LHCN-M2 (cell line): ENCODE data around the gene ABLIM3. TPM values are rescaled to one million over a fixed set of nuclear protein-coding genes. Genes with fewer than 3 reads are reported as not detected.
"Not testable (repeated sequence)": the region's sequence is repeated elsewhere in the genome, so short reads cannot be mapped to it uniquely, and the experiment has no call there.

ENCODE experiments used
- DNase-seq: peaks from one replicate; pipeline ENCODE4 v3.0.0-alpha.2; 2012; ENCODE audit warnings: low read depth
- total RNA-seq: library from RNA; depleted of rRNA; stranded (reverse); fragments of >200 nt; gene quantifications from 2 replicates; pipeline ENCODE4 v1.2.3, GENCODE V29; 2014

ABLIM3 gene
- total RNA-seq, 1 experiment from 2014 or later, result 75.5 TPM

GRCh38 chr5:149256451-149256850, 115.2 kb downstream of the ABLIM3 start:
- DNase-seq, result no peak

DNA sequence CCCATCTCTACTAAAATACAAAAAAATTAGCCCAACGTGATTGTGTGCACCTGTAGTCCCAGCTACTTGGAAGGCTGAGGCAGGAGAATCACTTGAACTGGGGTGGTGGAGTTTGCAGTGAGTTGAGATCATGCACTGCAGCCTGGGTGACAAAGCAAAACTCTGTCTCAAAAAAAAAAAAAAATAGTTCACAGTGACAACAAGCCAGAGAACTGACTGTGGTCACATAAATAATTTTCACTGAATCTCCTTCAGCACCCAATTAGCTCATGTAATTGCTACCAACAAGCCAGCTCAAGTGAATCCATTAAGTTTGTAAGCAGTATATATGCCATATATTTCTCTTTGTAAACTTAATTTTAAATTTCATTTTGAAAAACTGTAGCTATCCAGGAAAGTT, 115.8 kb downstream of the ABLIM3 start:
- no peak for DNase-seq

DNA sequence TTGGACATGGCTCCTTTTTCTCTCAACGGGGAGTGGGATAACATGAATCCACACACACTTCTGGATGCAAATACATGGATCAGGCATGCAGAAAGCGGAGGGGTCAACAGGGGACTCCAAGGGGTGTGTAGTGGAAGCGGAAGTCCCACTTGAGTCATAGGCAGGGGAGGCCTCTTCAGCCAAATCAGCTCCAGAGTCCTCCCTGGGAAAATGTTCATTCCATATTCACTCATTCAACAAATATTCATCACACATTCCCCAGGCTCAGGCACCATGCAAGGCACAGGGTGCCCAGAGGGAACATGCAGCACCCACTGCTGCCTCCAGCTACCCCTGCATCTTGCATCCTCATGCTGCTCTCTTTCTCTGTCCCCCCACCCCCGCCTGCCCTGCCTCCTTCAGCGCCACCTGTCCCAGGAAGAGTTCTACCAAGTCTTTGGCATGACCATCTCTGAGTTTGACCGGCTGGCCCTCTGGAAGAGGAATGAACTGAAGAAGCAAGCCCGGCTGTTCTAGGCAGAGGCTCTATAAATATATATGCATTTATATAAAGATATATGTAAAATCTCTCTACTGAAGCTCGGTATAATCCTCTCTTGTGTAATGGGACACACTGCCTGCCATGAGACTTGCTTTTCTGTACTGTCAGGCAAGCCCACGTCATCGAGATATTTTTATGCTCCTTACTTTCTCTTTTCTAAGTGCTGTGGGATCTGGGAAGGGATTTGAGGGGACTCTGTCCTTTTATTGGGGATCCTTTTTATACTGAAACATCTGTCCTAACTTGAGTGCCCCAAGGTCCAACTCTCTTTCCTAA, 116.8 kb downstream of the ABLIM3 start:
- DNase-seq, result peak; percentile 28

DNA sequence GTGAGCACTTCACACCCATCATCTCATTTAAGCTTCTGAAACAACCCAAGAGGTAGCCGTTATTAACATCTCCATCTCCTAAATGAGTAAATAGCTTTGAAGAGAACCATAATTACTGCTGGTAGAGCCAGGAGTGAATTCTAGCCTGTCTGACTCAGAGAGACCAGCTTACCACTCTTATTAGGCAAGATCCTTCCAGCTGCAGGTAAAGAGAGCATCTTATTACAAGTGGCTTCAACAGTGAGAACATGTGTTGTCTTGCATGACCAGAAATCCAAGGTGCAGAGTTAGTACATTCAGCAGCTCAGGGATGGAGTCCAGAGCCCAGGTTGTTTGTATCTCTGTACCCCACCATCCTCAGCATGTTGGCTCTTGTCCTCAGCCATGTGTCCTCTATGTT, 119.5 kb downstream of the ABLIM3 start:
- no peak for DNase-seq

GRCh38 chr5:149261246-149261645, 120.0 kb downstream of the ABLIM3 start:
- DNase-seq, result no peak

DNA sequence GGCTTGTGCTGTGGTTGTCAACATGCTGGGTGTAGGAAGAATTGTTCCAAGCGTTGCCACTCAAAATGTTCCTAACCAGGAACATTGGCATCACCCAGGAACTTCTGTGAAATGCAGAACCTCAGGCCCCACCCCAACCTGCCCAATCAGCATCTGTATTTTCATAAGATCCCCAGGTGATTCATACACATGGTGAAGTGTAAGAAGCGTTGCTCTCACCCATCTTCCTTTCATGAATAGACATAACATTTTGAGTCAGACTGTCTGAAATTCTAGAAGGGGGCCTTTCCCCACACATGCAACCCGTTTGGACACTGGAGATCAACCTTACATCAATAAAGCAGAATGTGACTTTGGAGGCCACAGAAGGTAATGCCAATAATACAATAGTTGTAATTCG, 121.0 kb downstream of the ABLIM3 start:
- peak; percentile 32 for DNase-seq

DNA sequence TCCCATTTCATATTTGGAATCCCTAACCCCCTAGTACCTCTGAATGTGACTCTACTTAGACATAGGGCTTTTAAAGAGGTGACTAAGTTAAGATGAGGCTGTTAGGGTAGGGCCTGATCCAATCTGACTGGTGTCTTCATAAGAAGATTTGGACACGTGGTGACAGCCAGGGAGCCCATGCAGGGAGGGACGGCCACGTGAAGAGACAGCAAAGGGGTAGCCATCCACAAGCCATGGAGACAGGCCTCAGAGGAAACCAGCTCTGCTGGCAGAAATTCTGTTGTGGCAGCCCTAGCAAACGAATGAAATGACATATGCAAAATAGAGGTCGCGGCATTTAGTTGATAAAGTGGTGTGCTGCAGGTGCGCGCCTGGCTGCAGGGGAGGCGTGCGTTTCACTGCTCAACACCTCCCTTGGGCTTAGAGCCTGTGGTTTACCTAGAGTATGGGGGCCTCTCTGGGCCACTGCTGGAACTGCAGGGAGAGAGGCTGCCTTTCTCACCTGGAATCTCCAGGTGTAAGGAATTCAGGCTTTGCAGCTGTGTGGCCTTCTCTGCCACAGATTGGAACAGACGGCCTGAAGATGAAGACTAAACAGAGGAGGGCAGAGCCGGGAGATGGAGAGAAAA, 123.3 kb downstream of the ABLIM3 start:
- DNase-seq, result no peak

- DNase-seq, result no peak
Measured at GRCh38 chr5:149265068-149265465, 123.8 kb downstream of the ABLIM3 start.

- peak; percentile 70 for DNase-seq
Measured at GRCh38 chr5:149265597-149265996, 124.3 kb downstream of the ABLIM3 start.

DNA sequence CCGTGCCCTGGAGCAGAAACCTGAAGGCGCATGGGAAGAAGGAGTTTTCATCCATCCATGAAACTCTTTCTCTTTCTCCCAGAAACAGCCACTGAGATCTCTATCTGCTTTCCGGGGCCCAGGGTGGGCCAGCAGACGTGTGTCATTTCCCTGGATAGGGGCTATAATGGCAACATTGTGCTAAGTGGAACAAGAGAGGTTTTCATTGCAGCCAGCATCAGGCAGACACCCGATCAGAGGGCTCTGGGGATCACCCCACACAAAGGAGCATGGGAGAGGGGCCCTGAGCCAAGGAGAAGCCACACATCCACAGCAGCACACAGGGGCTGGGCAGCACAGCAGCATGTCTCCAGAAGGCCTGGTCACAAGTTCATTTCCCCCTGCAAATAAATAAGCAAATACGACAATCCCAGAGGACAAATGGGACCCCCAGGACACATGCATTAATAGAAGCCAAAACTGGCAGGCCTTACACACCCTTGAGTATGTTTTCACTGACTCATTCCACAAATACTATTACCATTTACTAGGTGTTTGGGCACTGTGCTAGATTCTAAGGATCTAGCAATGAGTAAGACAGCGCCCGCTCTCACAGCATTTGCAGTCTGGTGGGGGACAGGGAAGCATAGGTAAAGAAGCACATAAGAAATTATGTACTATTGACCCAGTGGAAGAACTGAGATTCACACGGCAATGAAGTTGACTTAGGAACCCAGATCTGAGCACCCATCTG, 126.1 kb downstream of the ABLIM3 start:
- no peak for DNase-seq

GRCh38 chr5:149268928-149269557, 127.8 kb downstream of the ABLIM3 start:
- peak; percentile 59 for DNase-seq

GRCh38 chr5:149271195-149271715, 130.0 kb downstream of the ABLIM3 start:
- DNase-seq, result no peak

DNA sequence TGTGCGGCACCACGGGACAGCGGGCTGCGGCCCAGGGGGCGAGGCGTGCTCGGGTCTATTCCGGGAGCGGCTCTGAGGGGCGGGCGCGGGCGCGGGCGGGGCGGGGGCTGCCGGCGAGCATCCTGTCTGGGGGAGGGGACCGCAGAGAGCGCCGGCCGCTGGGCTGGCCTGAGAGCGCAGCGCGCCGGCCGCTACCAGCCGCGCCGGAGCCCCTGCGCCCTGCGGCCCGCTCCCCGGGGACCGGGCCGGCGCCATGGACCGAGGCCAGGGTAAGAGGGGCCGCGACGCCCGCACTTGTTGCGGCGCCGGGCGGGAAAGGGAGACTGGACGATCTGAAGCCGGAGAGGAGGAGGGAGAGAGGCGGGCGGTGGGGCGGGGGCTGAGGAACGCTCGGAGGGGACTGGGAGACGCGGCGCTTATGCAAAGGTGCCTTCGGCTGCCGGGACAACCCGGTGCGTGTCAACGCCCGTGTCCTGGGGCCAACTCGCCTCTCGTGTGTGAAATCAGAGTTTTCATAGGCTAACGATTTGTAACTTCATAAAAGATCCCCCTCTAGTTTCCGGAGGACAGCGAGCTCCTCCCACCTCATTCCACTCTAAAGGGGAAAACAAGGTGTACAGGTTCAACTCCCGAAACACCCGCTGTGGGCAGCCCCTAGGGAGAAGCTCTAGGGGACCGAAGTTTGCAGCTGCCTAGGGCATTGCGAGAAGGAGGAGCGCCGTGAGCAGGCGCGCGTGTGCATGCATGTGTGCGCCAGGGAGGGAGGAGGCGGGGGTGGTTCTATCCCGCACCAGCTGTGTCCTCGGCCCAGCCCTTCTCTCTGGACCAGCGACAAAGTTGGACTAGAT, 130.6 kb downstream of the ABLIM3 start, which contains the start of gene AFAP1L1:
Gene AFAP1L1, plus strand, starts transcription at position 144 of the 848 bp plus-strand sequence. Its CDS starts 110 bp downstream, at position 254.
- DNase-seq, result peak; percentile 58

DNA sequence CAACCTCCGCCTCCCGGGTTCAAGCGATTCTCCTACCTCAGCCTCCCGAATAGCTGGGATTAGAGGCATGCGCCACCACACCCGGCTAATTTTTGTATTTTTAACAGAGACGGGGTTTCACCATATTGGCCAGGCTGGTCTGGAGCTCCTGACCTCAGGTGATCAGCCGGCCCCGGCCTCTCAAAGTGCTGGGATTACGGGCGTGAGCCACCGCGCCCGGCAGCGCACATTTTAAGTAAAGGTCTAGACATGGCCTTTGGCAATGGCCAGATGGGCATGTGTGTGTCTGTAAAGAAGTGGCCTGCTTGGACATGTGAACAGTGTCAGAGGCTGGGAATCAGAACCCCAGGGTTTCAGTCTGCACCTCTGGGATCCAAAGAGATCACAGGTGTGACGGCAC, 131.5 kb downstream of the ABLIM3 start:
- DNase-seq, result not testable (repeated sequence)

- DNase-seq, result no peak
Measured at GRCh38 chr5:149273237-149273636, 131.9 kb downstream of the ABLIM3 start.

- no peak for DNase-seq
Measured at GRCh38 chr5:149273950-149274349, 132.7 kb downstream of the ABLIM3 start.

DNA sequence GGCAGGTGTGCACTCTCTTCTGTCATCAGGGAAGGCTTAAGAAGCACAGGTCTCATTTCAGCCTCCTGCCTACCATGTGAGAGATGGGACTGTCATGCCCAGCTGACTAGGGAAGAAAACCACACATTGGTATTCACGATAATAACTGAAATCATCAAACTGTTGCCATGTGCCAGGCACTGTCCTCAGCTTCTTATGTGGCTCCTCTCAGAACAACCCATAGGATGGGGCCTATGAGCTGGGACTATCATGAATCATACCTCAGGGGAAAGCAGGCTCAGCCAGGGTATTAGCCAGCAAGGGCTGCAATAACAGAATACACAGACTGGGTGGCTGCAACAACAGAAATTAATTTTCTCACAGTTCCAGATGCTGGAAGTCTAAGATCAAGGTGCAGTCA, 133.6 kb downstream of the ABLIM3 start:
- DNase-seq, result peak; percentile 55

GRCh38 chr5:149277801-149278200, 136.5 kb downstream of the ABLIM3 start:
- no peak for DNase-seq

DNA sequence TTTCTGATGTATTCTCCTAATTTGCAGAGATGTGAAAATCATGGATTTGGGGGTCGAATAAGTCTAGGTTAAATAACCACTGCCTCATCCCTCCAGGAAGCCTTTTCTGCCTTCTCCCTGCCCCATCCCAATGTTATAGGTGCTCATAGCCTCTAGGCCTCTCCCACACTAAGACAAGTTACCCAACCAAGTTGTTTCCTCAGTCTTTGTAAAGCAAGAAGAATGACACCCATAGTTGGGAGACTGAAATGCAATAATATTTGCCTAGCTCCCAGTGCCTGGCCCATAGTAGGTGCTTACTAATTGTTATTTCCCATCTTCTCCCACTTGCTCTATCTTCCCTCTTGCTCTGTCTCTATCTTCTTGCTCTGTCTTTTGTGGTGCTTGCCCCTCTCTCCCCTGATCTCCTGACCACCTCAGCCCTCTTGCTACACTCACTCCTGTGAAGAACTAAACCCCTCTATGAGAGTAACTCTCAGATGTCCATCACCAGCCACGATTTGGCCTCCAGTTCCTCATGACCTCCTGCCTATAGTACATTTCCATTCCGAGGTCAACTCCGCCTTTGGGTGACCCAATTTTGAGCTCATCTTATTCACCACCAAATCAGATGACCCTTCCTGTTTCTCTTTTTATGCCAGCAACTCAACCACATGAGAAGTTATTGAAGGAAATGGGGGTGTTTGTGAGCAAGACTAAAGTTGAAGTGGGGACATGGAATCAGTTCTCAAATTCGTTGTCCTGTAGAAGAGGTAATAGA, 137.3 kb downstream of the ABLIM3 start:
- DNase-seq, result no peak

DNA sequence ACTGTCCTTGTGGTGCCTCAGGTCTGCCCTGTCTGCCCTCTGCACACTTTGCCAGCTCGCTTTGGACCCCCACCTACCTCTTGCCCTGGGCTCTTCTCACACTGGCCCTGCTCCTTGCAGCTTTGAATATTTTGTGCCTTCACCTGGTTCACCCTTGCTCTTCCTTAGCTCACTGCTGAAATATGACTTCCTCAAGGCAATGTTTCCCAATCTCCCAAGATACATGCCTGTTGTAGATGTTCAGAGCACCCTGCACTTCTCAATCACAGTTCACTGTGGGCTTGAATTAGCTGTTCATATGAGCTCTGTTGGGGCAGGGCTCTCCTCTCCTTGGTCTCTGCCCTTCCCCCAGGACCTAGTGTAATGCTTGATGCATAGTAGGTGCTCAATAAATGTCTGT, 138.4 kb downstream of the ABLIM3 start:
- DNase-seq, result no peak
